Smooth muscle cell (in vitro differentiated cells): Measurements from ENCODE around the gene MMP24. TPM values are rescaled to one million over a fixed set of nuclear protein-coding genes. Genes with fewer than 3 reads are reported as not detected.

Experiments used
- DNase-seq: peaks from one replicate; lab custom pipeline; 2025; ENCODE audit not compliant: unreplicated experiment; lab: John Stamatoyannopoulos, UW
- H2AFZ ChIP-seq: fragments of 200-600 bp; sonication (generic); 2 replicates; pipeline ENCODE4 v1.6.0; 2016; ENCODE audit warnings: antibody characterized with exemption, low read depth, mild to moderate bottlenecking
- H3F3A ChIP-seq: fragments of 200-600 bp; sonication (generic); 2 replicates; pipeline ENCODE4 v1.6.0; 2017; ENCODE audit warnings: antibody characterized with exemption, low read depth
- H3K27ac ChIP-seq: fragments of 200-600 bp; sonication (generic); 2 replicates; pipeline ENCODE4 v1.5.1; 2016; ENCODE audit warnings: low read depth, mild to moderate bottlenecking
- H3K27me3 ChIP-seq: fragments of 200-600 bp; sonication (generic); 2 replicates; pipeline ENCODE4 v1.6.1; 2016; ENCODE audit warnings: low read depth, mild to moderate bottlenecking
- H3K36me3 ChIP-seq: fragments of 200-600 bp; sonication (generic); 2 replicates; pipeline ENCODE4 v1.5.1; 2016; ENCODE audit warnings: low read depth
- H3K4me1 ChIP-seq: fragments of 200-600 bp; sonication (generic); 2 replicates; pipeline ENCODE4 v1.5.1; 2016; ENCODE audit warnings: low read depth
- H3K4me2 ChIP-seq: fragments of 200-600 bp; sonication (generic); 2 replicates; pipeline ENCODE4 v1.6.0; 2016; ENCODE audit warnings: mild to moderate bottlenecking
- H3K4me3 ChIP-seq: fragments of 200-600 bp; sonication (generic); 2 replicates; pipeline ENCODE4 v1.5.1; 2016; ENCODE audit warnings: mild to moderate bottlenecking
- H3K79me2 ChIP-seq: fragments of 200-600 bp; sonication (generic); 2 replicates; pipeline ENCODE4 v1.6.0; 2016; ENCODE audit warnings: low read depth, mild to moderate bottlenecking
- H3K9ac ChIP-seq: fragments of 200-600 bp; sonication (generic); 2 replicates; pipeline ENCODE4 v1.6.0; 2016; ENCODE audit warnings: low read depth
- H3K9me3 ChIP-seq: fragments of 200-600 bp; sonication (generic); replicated peaks from 2 replicates; pipeline ENCODE4 v1.5.1; 2016; ENCODE audit warnings: low read depth
- H4K20me1 ChIP-seq: fragments of 200-600 bp; sonication (generic); 2 replicates; pipeline ENCODE4 v1.6.0; 2016; ENCODE audit warnings: low read depth
- CTCF ChIP-seq: fragments of 200-600 bp; sonication (generic); IDR thresholded peaks from 2 replicates; pipeline ENCODE4 v1.5.1; 2017; ENCODE audit warnings: borderline replicate concordance, mild to moderate bottlenecking, antibody characterized with exemption; ENCODE audit not compliant: insufficient read depth, poor library complexity, severe bottlenecking
- WGBS: methylation state at CpG from one replicate; pipeline ENCODE4 v1.1.7; 2016; ENCODE audit warnings: low lambda C conversion rate; 5-methylcytosine and 5-hydroxymethylcytosine counted together
- polyA plus RNA-seq: library from polyadenylated mRNA; unstranded; fragments of >200 nt; fragmentation: Nextera tagmentation; extraction: Ambion mirVana; gene quantifications from 2 replicates; pipeline ENCODE4 v1.2.1, GENCODE V29; 2016
- total RNA-seq: library from RNA; depleted of rRNA; stranded (reverse); fragments of >200 nt; gene quantifications from 2 replicates; pipeline ENCODE4 v1.2.3, GENCODE V29; 2014

The MMP24 gene
- total and polyA plus RNA-seq, 2 experiments from 2014 or later = 0.03 to 0.09 TPM

DNA sequence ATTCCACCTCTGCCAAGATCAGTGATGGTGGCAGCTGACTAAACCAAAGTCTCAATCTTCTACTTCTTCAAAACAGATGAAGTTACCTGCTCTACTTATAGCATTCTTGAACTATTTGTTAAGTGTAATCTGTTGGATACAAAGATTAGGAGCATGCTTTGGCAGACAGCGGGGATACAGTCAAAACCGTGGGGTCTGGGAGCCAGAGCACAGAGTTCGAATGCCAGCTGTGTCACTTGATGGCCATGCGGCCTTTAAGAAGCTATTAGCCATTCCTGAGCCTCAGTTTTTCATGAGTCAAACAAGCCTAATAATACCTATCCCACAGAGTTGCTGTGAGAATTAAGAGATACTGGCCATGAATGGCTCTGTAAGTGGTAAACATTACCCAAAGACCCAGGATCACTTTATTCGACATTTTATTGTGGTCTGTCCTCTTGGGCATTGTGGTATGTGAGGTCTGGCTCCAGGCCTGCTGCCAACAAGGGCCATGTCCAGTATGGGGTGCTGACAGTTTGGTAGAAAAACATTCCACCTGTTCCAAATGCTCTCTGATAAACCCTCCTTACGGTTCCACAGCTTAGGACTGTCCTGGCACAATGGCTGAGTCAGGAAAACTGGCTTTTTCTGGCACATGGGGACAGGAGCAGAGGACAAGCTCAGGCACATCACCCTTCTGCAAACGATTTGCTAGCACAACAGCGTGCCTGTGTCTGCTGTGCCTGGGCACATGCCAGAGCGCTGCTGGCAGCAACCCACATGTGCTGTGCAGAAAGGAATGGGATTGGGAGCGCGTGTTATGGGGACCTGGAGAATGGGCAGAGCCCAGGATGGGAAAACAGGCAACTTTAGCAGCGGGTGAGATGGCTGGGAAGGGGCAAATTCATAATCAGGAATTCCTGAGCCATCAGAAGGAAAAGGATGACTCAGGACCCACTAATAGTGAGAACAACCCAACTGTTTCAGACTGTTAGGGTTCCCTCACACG is 81.5 kb downstream of the MMP24 start:
- H3K79me2 ChIP-seq = no peaks in the 10 kb centered on the region
- peak overlapping the region; percentile 21 for H3K4me2 ChIP-seq
- WGBS = 79% methylated on average over 13 of the region's 13 CpGs

GRCh38 chr20:35311409-35311808 is 84.9 kb downstream of the MMP24 start:
- peaks cover 14% of the 10 kb centered on the region for H3K4me1 ChIP-seq
- no peaks in the 10 kb centered on the region for H3K9me3 ChIP-seq

More for the DNA sequence above, 81.5 kb downstream of the MMP24 start:
- TF ChIP-seq CTCF = no peak
- Histone ChIP-seq H3K4me1 (peaks cover 23% of the 10 kb centered on the region), H3F3A (peaks cover 23% of the 10 kb centered on the region), H3K27ac (peak overlapping the region; percentile 99), H4K20me1 (no peaks in the 10 kb centered on the region), H3K9ac (no peak overlapping the region), H2AFZ (no peak overlapping the region), H3K27me3 (no peaks in the 10 kb centered on the region), H3K4me3 (no peak overlapping the region), H3K9me3 (no peaks in the 10 kb centered on the region), H3K36me3 (no peaks in the 10 kb centered on the region)
- no peak for DNase-seq

GRCh38 chr20:35311822-35312221 is 85.3 kb downstream of the MMP24 start:
- Histone ChIP-seq H4K20me1 (no peaks in the 10 kb centered on the region), H3F3A (peaks cover 6% of the 10 kb centered on the region), H3K4me3 (no peak overlapping the region), H3K79me2 (no peaks in the 10 kb centered on the region), H3K9ac (peak overlapping the region; percentile 21), H2AFZ (no peak overlapping the region), H3K4me2 (peak overlapping the region; percentile 29), H3K9me3 (no peaks in the 10 kb centered on the region), H3K36me3 (no peaks in the 10 kb centered on the region), H3K27ac (peak overlapping the region; percentile 75), H3K4me1 (peaks cover 9% of the 10 kb centered on the region), H3K27me3 (no peaks in the 10 kb centered on the region)
- WGBS = 94% methylated on average over 5 of the region's 5 CpGs
- no peak for DNase-seq
- TF ChIP-seq CTCF = no peak

More at GRCh38 chr20:35311409-35311808, 84.9 kb downstream of the MMP24 start:
- peak overlapping the region; percentile 29 for H3K4me2 ChIP-seq
- peaks cover 10% of the 10 kb centered on the region for H3F3A ChIP-seq
- H3K4me3 ChIP-seq = no peak overlapping the region
- TF ChIP-seq CTCF = no peak
- H3K9ac ChIP-seq = peak overlapping the region; percentile 21
- no peaks in the 10 kb centered on the region for H3K36me3 ChIP-seq
- peak overlapping the region; percentile 75 for H3K27ac ChIP-seq
- DNase-seq = no peak
- no peak overlapping the region for H2AFZ ChIP-seq
- no peaks in the 10 kb centered on the region for H3K79me2 ChIP-seq
- no peaks in the 10 kb centered on the region for H3K27me3 ChIP-seq
- 66% methylated on average over 2 of the region's 2 CpGs for WGBS
- H4K20me1 ChIP-seq = no peaks in the 10 kb centered on the region
